Activated T-cell treated with anti-CD3 and anti-CD28 coated beads, Interleukin-2, amount 50 U/mL, for 48 hours (primary cell): Measurements from ENCODE around the gene BTNL3.

Experiments
- DNase-seq, 2 experiments: peaks; one replicate each; pipeline ENCODE4 v3.0.0-alpha.2; 2020

BTNL3 gene

DNA sequence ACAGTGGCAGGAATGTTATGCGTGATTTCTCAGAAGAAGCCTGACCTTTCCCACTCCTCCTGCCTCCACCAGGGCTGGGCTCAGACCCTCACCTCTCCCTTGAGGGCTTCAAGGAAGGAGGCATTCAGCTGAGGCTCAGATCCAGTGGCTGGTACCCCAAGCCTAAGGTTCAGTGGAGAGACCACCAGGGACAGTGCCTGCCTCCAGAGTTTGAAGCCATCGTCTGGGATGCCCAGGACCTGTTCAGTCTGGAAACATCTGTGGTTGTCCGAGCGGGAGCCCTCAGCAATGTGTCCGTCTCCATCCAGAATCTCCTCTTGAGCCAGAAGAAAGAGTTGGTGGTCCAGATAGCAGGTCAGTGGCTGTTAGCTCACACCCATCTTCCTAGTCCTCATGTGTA lies 61.4 kb downstream of the BTNL3 start:
- no peak for DNase-seq

DNA sequence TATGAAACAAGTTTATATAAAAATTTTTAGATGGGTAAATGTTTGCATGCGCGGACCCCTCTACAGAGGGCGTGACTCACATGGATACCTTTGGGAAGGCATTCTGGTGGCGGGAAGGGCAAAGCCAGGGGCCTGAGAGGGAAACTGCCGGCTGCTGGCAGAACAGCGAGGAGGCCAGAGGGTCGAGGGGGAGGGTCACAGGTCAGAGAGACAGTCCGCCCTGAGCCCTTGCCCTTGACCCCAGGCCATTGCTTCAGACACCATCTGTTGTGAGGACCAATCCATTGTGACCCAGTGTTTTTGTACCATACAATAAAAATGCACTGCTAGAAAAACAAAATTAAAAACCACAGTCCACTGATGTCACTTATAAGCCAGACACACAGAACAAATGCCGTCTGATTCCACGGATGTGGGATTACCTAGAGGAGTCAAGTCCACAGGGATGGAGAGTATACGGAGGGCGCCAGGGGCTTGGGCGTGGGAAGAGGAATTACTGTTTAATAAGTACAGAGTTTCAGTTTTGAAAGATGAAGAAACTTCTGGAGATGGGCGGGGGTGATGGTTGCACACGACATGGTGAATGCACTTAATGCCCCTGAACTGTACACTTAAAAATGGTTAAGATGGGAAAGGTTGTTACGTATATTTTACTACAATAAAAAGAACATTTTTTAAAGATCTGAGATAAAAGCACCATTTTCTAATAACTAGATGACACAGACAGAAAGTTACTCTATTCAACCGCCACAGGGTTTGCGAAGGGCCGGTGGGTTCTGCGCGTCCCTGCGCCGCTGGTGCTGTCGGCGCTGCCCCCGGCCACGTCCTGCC lies 63.4 kb downstream of the BTNL3 start:
- no peak for DNase-seq

DNA sequence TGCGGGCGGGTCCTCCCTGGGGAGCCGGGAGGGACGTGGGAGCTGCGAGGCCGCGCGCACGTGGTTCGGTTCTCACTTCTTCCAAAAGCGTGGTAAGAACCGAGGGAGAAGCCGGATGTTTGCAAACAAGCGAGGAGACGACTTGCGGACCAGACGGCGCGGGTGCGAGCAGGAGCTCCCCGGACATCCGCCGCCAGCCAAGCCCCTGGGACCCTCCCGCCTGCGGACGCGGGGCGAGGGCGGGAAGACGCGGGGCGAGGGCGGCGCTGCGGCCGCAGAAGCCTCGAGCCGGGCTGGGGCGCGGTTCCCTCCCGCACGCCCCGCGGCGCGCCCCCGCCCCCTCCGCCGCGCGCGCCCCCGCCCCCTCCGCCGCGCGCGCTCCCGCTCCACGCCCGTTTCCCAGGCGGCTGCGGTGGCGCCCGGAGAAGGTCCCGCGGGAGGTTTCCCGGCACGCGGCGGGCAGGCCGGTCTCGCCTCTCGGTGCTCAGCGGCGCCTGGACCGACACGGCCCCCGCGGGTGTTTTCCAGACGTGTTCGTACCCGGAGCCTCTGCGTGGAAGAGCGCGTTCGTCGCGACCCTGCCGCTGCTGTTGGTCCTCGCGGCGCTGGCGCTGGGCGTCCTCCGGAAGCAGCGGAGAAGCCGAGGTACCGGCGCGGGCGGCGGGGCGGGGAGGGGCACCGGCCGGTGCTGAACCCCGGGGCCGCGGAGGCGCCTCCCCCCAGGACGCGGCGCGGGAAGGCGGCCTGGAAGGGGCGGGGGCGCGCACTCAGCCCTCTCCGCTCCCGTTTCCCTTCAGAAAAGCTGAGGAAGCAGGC lies 64.2 kb downstream of the BTNL3 start:
- peak in 1 of 2 experiments; percentile 46 for DNase-seq

DNA sequence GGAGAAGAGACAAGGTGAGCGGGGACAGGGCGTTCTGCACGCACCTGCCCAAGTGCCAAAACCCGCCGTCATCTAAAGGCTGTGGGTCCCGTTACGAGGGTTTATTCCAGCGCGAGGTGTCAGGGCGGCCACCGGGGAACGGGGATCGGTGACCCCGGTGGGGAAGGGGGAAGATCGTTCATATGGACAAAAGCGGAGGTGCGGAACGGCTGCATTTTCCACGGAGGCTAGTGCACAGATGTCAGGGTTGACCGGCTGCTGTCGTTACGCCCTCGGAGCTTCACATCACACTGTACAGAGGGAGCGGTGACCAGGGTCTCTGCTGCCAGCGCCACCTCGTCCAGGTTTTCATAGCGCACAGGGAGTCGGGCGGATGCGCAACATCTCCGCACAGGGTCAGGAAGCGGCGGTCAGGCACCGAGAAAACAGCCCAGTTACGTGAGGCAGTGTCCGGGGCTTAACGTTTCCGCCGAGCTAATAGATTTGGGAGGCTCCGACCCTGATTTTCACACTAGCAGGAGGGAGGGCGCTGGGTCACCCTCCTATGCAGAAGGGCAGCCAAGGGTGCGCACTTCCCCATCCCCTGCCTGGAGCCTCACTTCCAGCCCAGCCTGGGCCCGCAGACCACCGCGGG lies 65.0 kb downstream of the BTNL3 start:
- peak in 1 of 2 experiments; percentile 27 for DNase-seq

DNA sequence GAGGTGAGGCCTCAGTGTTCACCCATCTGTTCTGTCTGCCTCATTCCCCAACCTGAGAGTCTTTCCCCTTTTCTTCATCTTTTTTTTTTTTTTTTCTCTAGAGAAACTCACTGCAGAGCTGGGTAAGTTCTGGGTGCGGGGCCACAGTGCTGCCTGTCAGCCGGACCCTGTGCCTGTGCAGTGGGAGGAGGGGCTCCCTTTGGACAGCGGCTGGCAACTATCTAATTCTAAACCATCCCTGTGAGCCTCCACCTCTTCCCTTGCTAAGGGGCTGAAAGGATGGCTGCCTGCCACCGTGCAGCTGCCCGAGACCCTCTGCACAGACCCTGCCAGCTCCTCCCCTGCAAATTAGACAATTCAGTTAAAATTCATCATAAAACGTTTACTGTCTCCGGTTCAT lies 65.5 kb downstream of the BTNL3 start:
- no peak for DNase-seq

DNA sequence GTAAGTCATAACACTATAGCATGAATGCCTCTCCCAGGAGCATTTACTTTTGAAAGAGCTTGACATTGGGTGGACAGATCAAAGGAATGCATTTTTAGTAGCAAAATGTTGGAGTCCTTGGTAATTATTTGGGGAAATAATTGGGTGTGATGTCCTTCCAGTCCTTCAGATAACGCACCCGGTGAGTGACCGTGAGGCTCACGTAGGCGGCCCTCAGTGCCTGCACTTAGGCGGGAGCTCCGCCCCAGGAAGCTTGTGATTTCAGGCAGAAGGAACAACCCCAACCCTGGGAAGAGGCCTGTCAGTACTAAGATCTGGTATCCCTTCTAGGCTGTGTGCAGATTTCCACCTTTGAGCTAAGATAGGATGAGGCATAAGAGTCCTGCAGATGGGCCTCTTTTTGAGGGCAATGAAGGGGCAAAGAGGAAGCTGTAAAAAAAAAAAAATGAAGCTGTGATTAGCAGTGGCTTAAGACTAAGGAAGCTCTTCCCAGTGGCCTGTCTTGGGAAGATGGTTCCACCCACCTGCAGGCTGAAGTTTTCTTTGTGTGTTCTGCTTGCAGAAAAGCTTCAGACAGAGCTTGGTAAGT lies 66.3 kb downstream of the BTNL3 start:
- DNase-seq: no peak
